ENCODE measurements around the gene DLG2. TPM values are rescaled to one million over a fixed set of nuclear protein-coding genes. Genes with fewer than 3 reads are reported as not detected.

DLG2 gene
- total RNA-seq, 4 donors from 2014 or later: 2.9 to 30.2 (median 22.6) TPM

DNA sequence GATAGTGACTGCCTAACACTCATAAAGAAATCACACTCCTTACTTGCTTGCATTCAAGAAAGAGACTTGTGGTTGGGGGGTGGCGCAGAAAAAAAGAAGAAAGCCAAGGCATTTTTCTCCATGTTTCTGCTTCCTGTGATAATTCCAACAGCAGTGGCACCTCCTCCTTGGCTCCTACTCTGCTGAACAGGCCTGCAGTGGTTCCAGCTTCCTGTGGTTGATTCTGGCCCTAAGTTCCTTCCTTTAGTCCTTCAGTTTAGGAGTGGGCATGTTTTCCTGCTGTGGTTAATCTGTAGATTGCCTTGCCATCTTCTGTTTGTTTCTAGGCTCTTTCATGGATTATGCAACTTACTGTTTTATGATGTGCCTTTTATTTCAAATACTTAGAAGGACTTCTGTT lies 940.4 kb downstream of the DLG2 start:
- DNase-seq: no peak
- no peak overlapping the region for H3K4me3 ChIP-seq
- H3K27ac ChIP-seq: no peak overlapping the region
- TF ChIP-seq, protein P1, sequence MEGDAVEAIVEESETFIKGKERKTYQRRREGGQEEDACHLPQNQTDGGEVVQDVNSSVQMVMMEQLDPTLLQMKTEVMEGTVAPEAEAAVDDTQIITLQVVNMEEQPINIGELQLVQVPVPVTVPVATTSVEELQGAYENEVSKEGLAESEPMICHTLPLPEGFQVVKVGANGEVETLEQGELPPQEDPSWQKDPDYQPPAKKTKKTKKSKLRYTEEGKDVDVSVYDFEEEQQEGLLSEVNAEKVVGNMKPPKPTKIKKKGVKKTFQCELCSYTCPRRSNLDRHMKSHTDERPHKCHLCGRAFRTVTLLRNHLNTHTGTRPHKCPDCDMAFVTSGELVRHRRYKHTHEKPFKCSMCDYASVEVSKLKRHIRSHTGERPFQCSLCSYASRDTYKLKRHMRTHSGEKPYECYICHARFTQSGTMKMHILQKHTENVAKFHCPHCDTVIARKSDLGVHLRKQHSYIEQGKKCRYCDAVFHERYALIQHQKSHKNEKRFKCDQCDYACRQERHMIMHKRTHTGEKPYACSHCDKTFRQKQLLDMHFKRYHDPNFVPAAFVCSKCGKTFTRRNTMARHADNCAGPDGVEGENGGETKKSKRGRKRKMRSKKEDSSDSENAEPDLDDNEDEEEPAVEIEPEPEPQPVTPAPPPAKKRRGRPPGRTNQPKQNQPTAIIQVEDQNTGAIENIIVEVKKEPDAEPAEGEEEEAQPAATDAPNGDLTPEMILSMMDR (IDR thresholded peaks at IDR 0.05): no peak
- no peak for TF ChIP-seq POLR2A (IDR thresholded peaks at IDR 0.05)
- no peaks in the 10 kb centered on the region for H3K4me1 ChIP-seq
- intact Hi-C loops (cut with DNase I; ENCODE audit: low total_unique reads): no loop called here
- no peaks in the 10 kb centered on the region for H3K36me3 ChIP-seq
- H3K9me3 ChIP-seq: no peaks in the 10 kb centered on the region
- no peaks in the 10 kb centered on the region for H3K27me3 ChIP-seq

DNA sequence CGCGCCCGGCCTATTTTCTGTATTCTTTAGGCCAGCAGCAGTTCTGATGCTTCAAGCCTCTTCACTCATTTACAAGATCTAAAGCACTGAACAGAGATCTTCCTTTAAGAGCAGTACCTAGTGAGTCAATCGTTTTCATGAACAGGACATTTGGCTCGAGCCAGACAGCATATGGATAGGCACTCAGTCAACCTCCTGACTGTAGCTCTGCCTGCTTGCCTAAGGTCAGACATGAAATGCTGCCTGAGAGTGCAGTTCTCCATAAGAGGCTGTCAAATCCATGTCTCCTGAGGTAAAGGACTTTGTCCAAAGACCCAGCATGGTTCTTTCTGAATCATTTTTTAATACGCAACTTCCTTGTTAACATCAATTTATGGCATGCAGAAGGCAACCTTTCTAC lies 941.2 kb downstream of the DLG2 start:
- Histone ChIP-seq H3K27ac (no peak overlapping the region), H3K36me3 (no peaks in the 10 kb centered on the region), H3K4me3 (no peak overlapping the region), H3K9me3 (no peaks in the 10 kb centered on the region), H3K4me1 (no peaks in the 10 kb centered on the region), H3K27me3 (no peaks in the 10 kb centered on the region)
- no peak for DNase-seq
- intact Hi-C loops (cut with DNase I; ENCODE audit: low total_unique reads): no loop called here
- TF ChIP-seq, protein P1 (IDR thresholded peaks at IDR 0.05): no peak
- TF ChIP-seq POLR2A (IDR thresholded peaks at IDR 0.05): no peak

DNA sequence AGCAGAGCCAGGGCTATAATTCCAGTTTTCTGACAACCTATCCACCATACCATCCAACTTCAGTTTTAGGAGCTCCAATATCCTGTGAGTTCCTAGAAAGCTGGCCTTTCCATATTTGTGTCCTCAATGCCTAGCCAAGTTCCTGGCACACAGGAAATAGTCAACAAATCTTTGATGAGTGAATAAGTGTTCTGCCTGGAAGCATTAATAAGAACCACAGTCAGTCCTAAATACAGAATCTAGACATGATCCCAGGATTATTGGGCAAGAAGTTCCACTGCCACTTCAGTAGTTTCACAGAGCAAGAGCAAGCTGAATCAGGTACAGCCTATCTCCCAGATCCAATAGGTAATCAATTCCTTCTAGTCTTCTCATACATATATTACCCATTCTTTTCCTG lies 942.0 kb downstream of the DLG2 start:
- intact Hi-C loops (cut with DNase I; ENCODE audit: low total_unique reads): no loop called here
- TF ChIP-seq, protein P1 (IDR thresholded peaks at IDR 0.05): no peak
- TF ChIP-seq POLR2A (IDR thresholded peaks at IDR 0.05): no peak
- Histone ChIP-seq H3K27me3 (no peaks in the 10 kb centered on the region), H3K9me3 (no peaks in the 10 kb centered on the region), H3K36me3 (no peaks in the 10 kb centered on the region), H3K4me1 (no peaks in the 10 kb centered on the region), H3K27ac (no peak overlapping the region), H3K4me3 (no peak overlapping the region)
- DNase-seq: no peak

DNA sequence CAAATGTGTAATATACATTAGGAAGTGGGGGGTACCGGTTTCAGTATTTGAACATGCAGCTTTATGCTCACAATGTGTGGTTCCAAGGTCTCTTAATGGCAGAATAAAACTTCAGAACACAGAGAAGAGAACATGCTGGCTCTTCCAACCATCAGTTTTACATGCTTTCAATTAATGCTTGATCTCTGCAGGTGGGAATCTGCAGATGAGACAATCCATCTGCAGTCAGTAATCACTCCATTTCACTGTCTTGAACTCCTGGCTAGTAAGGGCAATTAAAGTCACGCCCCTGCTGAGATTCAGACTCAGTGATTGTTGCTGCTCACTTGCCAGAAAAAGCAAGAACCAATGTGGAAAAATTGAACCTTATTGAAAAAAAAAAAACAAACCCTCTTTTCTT lies 945.7 kb downstream of the DLG2 start:
- intact Hi-C loops (cut with DNase I; ENCODE audit: low total_unique reads): no loop called here
- TF ChIP-seq, protein P1 (IDR thresholded peaks at IDR 0.05): no peak
- TF ChIP-seq POLR2A (IDR thresholded peaks at IDR 0.05): no peak
- Histone ChIP-seq H3K4me1 (no peaks in the 10 kb centered on the region), H3K27me3 (no peaks in the 10 kb centered on the region), H3K4me3 (no peak overlapping the region), H3K36me3 (no peaks in the 10 kb centered on the region), H3K27ac (no peak overlapping the region), H3K9me3 (no peaks in the 10 kb centered on the region)
- no peak for DNase-seq

DNA sequence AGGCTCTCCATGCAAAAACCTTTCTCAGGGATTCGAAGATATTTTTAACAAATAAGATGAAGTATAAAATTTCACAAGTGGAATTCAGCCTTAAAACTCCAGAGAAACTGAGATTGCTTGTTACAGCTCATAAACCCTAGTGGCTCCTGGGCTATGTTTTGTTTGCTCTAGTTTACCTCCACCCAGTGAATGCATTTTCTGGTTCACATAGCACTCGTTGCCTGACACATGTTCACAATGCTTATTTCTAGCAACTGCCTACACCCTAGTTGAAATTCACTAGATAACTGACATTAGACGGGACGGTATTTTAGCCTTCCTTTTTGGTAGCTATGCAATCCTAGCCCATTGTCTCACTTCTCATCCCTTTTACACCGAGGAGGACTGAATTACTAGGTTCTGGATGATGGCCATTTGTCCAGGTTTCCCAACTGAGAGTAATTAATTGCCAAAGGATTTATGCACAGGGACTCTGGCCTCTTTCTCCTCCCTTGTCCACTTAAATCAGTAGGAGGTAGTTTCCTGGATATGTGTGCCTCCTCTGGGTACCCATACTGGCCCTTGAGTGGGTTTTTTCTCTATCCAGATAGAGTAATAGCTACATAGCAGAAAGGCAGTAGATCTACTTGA lies 951.6 kb downstream of the DLG2 start:
- DNase-seq: no peak
- H3K4me1 ChIP-seq: no peaks in the 10 kb centered on the region
- no peaks in the 10 kb centered on the region for H3K27me3 ChIP-seq
- H3K4me3 ChIP-seq: no peak overlapping the region
- H3K27ac ChIP-seq: no peak overlapping the region
- TF ChIP-seq, protein P1 (IDR thresholded peaks at IDR 0.05): no peak
- TF ChIP-seq POLR2A (IDR thresholded peaks at IDR 0.05): no peak
- no peaks in the 10 kb centered on the region for H3K9me3 ChIP-seq
- no peaks in the 10 kb centered on the region for H3K36me3 ChIP-seq
- intact Hi-C loops (cut with DNase I; ENCODE audit: low total_unique reads): no loop called here

Data from uterus (tissue), 4 donors.